ENCODE data around the gene KCND1.

KCND1 gene

GRCh38 chrX:48957477-48957826 is 14.2 kb downstream of the KCND1 start, which contains the start of gene OTUD5 (continued):
- TF ChIP-seq ZNF26 (tag by site-specific recombination; IDR thresholded peaks at IDR 0.05) (no peak), ATF2 (tag by site-specific recombination; IDR thresholded peaks at IDR 0.05; ENCODE audit: low read depth) (no peak), MZF1 (tag by site-specific recombination; IDR thresholded peaks at IDR 0.05; ENCODE audit: borderline replicate concordance) (no peak), ZSCAN30 (tag by site-specific recombination; IDR thresholded peaks at IDR 0.05) (0 out of 2 replicates have a peak, but pooled peaks have one; percentile 19), ZNF785 (tag by site-specific recombination; IDR thresholded peaks at IDR 0.05) (no peak), ZNF580 (tag by site-specific recombination; IDR thresholded peaks at IDR 0.05) (peak; percentile 90; the same call in 1 of the 2 replicates), HOXC10 (CRISPR knock-in tag; IDR thresholded peaks at IDR 0.05) (no peak), REPIN1 (tag by site-specific recombination; IDR thresholded peaks at IDR 0.05; ENCODE audit: low read depth) (no peak), ZNF398 (tag by site-specific recombination; IDR thresholded peaks at IDR 0.05) (no peak), ZNF561 (tag by site-specific recombination; IDR thresholded peaks at IDR 0.05; ENCODE audit: borderline replicate concordance) (peak; percentile 27; the same call in 1 of the 2 replicates), ZNF184 (tag by site-specific recombination; IDR thresholded peaks at IDR 0.05) (peak; percentile 46; the same call in 1 of the 2 replicates), ZNF280D (tag by site-specific recombination; IDR thresholded peaks at IDR 0.05) (no peak), ZNF266 (tag by site-specific recombination; IDR thresholded peaks at IDR 0.05; ENCODE audit: low read depth) (no peak), ZNF121 (tag by site-specific recombination; IDR thresholded peaks at IDR 0.05) (no peak), ZBTB49 (tag by site-specific recombination; IDR thresholded peaks at IDR 0.05; ENCODE audit: low read depth) (no peak), ZFP69B (tag by site-specific recombination; IDR thresholded peaks at IDR 0.05) (no peak), ZBTB11 (tag by site-specific recombination; conservative IDR thresholded peaks at IDR 0.05; ENCODE audit: low read depth) (no peak), KLF9 (tag by site-specific recombination; IDR thresholded peaks at IDR 0.05; ENCODE audit: low read depth) (no peak), ZNF660 (tag by site-specific recombination; IDR thresholded peaks at IDR 0.05) (0 out of 2 replicates have a peak, but pooled peaks have one; percentile 20), ZNF600 (tag by site-specific recombination; IDR thresholded peaks at IDR 0.05) (no peak), IKZF3 (tag by site-specific recombination; IDR thresholded peaks at IDR 0.05) (no peak), ZNF148 (tag by site-specific recombination; IDR thresholded peaks at IDR 0.05; ENCODE audit: borderline replicate concordance) (no peak), GLI2 (tag by site-specific recombination; IDR thresholded peaks at IDR 0.05; ENCODE audit: borderline replicate concordance, low read depth) (no peak)

All from HEK293 (cell line).